MM.1S (cell line): Measurements from ENCODE around the gene PLSCR1.

ENCODE experiments used
- EZH2 ChIP-seq: fragments of 300-600 bp; sonication (generic); optimal IDR thresholded peaks from 2 replicates; pipeline ENCODE3; 2017; ENCODE audit warnings: low read depth, mild to moderate bottlenecking, antibody characterized with exemption, low read length, mixed read lengths
- EZH2phosphoT487 ChIP-seq: fragments of 300-600 bp; sonication (generic); IDR thresholded peaks from 2 replicates; pipeline ENCODE4 v1.6.1; 2018; ENCODE audit warnings: antibody characterized with exemption, low read length
- TF ChIP-seq, protein P1 (sequence below): fragments of 300-600 bp; sonication (generic); IDR thresholded peaks from 2 replicates; pipeline ENCODE4 v1.5.1; 2016; ENCODE audit warnings: antibody characterized with exemption, low read length, mixed read lengths

GRCh38 chr3:146523531-146523930 lies 20.9 kb downstream of the PLSCR1 start:
- TF ChIP-seq, protein P1, sequence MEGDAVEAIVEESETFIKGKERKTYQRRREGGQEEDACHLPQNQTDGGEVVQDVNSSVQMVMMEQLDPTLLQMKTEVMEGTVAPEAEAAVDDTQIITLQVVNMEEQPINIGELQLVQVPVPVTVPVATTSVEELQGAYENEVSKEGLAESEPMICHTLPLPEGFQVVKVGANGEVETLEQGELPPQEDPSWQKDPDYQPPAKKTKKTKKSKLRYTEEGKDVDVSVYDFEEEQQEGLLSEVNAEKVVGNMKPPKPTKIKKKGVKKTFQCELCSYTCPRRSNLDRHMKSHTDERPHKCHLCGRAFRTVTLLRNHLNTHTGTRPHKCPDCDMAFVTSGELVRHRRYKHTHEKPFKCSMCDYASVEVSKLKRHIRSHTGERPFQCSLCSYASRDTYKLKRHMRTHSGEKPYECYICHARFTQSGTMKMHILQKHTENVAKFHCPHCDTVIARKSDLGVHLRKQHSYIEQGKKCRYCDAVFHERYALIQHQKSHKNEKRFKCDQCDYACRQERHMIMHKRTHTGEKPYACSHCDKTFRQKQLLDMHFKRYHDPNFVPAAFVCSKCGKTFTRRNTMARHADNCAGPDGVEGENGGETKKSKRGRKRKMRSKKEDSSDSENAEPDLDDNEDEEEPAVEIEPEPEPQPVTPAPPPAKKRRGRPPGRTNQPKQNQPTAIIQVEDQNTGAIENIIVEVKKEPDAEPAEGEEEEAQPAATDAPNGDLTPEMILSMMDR = no peak
- no peak for TF ChIP-seq EZH2
- no peak for TF ChIP-seq EZH2phosphoT487
